Caco-2 (cell line): ENCODE results near the gene THAP4. TPM values are rescaled to one million over a fixed set of nuclear protein-coding genes. Genes with fewer than 3 reads are reported as not detected.

ENCODE experiments used
- BruUV-seq: library from RNA; stranded (reverse); fragments of 400-500 nt; replicated peaks from 2 replicates; lab custom pipeline; 2021; lab: Mats Ljungman, UMichigan
- CTCF ChIA-PET: fragments of 300-600 bp; sonication (Branson Sonifier 250); formaldehyde crosslinking; loops from one replicate; lab custom pipeline; 2022; ENCODE audit warnings: antibody characterized with exemption; lab: Charles Lee
- POLR2A ChIA-PET: fragments of 300-600 bp; sonication (Branson Sonifier 250); formaldehyde crosslinking; loops from one replicate; lab custom pipeline; 2022; ENCODE audit warnings: antibody characterized with exemption; lab: Charles Lee
- DNase-seq, 2 experiments: peaks; one replicate each; pipeline versions ENCODE4 v3.0.0 to v3.0.0-alpha.2; 2020 to 2022
- H3K27me3 ChIP-seq: replicated peaks from 2 replicates; pipeline ENCODE4 v1.6.0; 2011; ENCODE audit warnings: low read length; ENCODE audit not compliant: control insufficient read depth, insufficient read depth
- H3K36me3 ChIP-seq: 2 replicates; pipeline ENCODE4 v1.5.1; 2011; ENCODE audit warnings: low read length; ENCODE audit not compliant: control insufficient read depth, insufficient read depth
- H3K4me1 ChIP-seq: fragments of 250-450 bp; sonication (Bioruptor Pico); 2 replicates; pipeline ENCODE4 v1.5.1; 2020; ENCODE audit warnings: mild to moderate bottlenecking
- H3K4me3 ChIP-seq: 2 replicates; pipeline ENCODE4 v1.5.1; 2011; ENCODE audit warnings: low read depth, mild to moderate bottlenecking, control low read depth, low read length
- H3K9me3 ChIP-seq: fragments of 250-450 bp; sonication (Bioruptor Pico); 2 replicates; pipeline ENCODE4 v1.5.1; 2020; ENCODE audit warnings: mild to moderate bottlenecking, moderate library complexity
- H3K27ac Mint-ChIP-seq: one replicate; pipeline ENCODE4 v1.8.0; 2022; ENCODE audit warnings: mixed read lengths; ENCODE audit not compliant: unreplicated experiment
- H3K27me3 Mint-ChIP-seq: one replicate; pipeline ENCODE4 v1.8.0; 2022; ENCODE audit warnings: mixed read lengths; ENCODE audit not compliant: insufficient read depth, unreplicated experiment
- H3K36me3 Mint-ChIP-seq: one replicate; pipeline ENCODE4 v1.8.0; 2022; ENCODE audit warnings: mild to moderate bottlenecking, mixed read lengths; ENCODE audit not compliant: insufficient read depth, unreplicated experiment
- H3K4me1 Mint-ChIP-seq: one replicate; pipeline ENCODE4 v1.8.0; 2022; ENCODE audit warnings: low read depth, mixed read lengths; ENCODE audit not compliant: unreplicated experiment
- H3K4me3 Mint-ChIP-seq: one replicate; pipeline ENCODE4 v1.8.0; 2022; ENCODE audit warnings: mild to moderate bottlenecking, moderate library complexity, mixed read lengths; ENCODE audit not compliant: unreplicated experiment
- H3K9me3 Mint-ChIP-seq: one replicate; pipeline ENCODE4 v1.8.0; 2022; ENCODE audit warnings: mixed read lengths; ENCODE audit not compliant: unreplicated experiment
- CTCF ChIP-seq, 2 experiments: fragments of 200-600 bp in 1 of 2; IDR thresholded peaks; 1 replicate in 1 of 2; 2 replicates in 1 of 2; pipeline versions ENCODE4 v1.5.1 to v1.8.0; 2011 to 2022; ENCODE audit warnings: antibody characterized with exemption in 1 of 2, control low read depth in 1 of 2, inconsistent platforms in 1 of 2, low read depth in 1 of 2, low read length in 1 of 2, mild to moderate bottlenecking in 1 of 2, moderate library complexity in 1 of 2; ENCODE audit not compliant: insufficient read depth in 1 of 2, severe bottlenecking in 1 of 2, unreplicated experiment in 1 of 2
- intact Hi-C: fragments of 100-400 bp; cut with micrococcal nuclease; formaldehyde crosslinking; loops from one replicate; pipeline ENCODE4 v1.10.0; 2022; ENCODE audit not compliant: unreplicated experiment
- total RNA-seq: library from RNA; stranded (reverse); gene quantifications from 2 replicates; pipeline ENCODE4 v1.2.3, GENCODE V29; 2022

The THAP4 gene
- total RNA-seq, 1 experiment from 2014 or later: 37.2 TPM

- peak overlapping the region; percentile 67 for H3K4me3 ChIP-seq
- peak in 1 of 2 experiments; percentile 35 for DNase-seq
- TSS peak; percentile 47 for BruUV-seq
- Mint-ChIP-seq H3K4me1 (peaks cover 9% of the 10 kb centered on the region), H3K27ac (peak overlapping the region; percentile 72), H3K9me3 (no peaks in the 10 kb centered on the region), H3K36me3 (peaks cover 35% of the 10 kb centered on the region), H3K27me3 (no peaks in the 10 kb centered on the region), H3K4me3 (peak overlapping the region; percentile 85)
- ChIA-PET POLR2A (no interaction called here), CTCF (interaction anchor here (0.6 kb wide), 1 partner anchor 525 kb away, joined by 4 read pairs; no protein-coding TSS in a partner anchor)
- no peaks in the 10 kb centered on the region; the same call in 1 of the 2 replicates for H3K9me3 ChIP-seq
- no peak for TF ChIP-seq CTCF (IDR thresholded peaks at IDR 0.05; ENCODE audit: insufficient read depth in 1 of 2, low read depth in 1 of 2, low read length in 1 of 2, severe bottlenecking in 1 of 2, unreplicated experiment in 1 of 2)
- intact Hi-C loops: no loop called here
- H3K36me3 ChIP-seq: peaks cover 4% of the 10 kb centered on the region
- H3K4me1 ChIP-seq: no peaks in the 10 kb centered on the region
- no peaks in the 10 kb centered on the region for H3K27me3 ChIP-seq
These were observed 1.1 kb upstream of the THAP4 start for GRCh38 chr2:241637795-241638660.

GRCh38 chr2:241636182-241637017, 558 bp downstream of the THAP4 start:
- Mint-ChIP-seq H3K4me3 (peak overlapping the region; percentile 85), H3K9me3 (no peaks in the 10 kb centered on the region), H3K27me3 (no peaks in the 10 kb centered on the region), H3K27ac (no peak overlapping the region), H3K36me3 (peaks cover 35% of the 10 kb centered on the region), H3K4me1 (peaks cover 9% of the 10 kb centered on the region)
- DNase-seq: peak in 1 of 2 experiments; percentile 47
- H3K4me3 ChIP-seq: peak overlapping the region; percentile 67
- peaks cover 5% of the 10 kb centered on the region for H3K36me3 ChIP-seq
- ChIA-PET POLR2A (no interaction called here), CTCF (no interaction called here)
- no peaks in the 10 kb centered on the region for H3K4me1 ChIP-seq
- no peak for TF ChIP-seq CTCF (IDR thresholded peaks at IDR 0.05; ENCODE audit: insufficient read depth in 1 of 2, low read depth in 1 of 2, low read length in 1 of 2, severe bottlenecking in 1 of 2, unreplicated experiment in 1 of 2)
- no peaks in the 10 kb centered on the region; the same call in 1 of the 2 replicates for H3K9me3 ChIP-seq
- no TSS peak for BruUV-seq
- intact Hi-C loops: no loop called here
- no peaks in the 10 kb centered on the region for H3K27me3 ChIP-seq

- BruUV-seq: TSS peak; percentile 37
- H3K36me3 Mint-ChIP-seq: peaks cover 28% of the 10 kb centered on the region
- TF ChIP-seq CTCF (IDR thresholded peaks at IDR 0.05; ENCODE audit: insufficient read depth in 1 of 2, low read depth in 1 of 2, low read length in 1 of 2, severe bottlenecking in 1 of 2, unreplicated experiment in 1 of 2): no peak
- intact Hi-C loops: no loop called here
- H3K4me3 Mint-ChIP-seq: peak overlapping the region; percentile 85
- no peak overlapping the region for H3K27ac Mint-ChIP-seq
- ChIA-PET CTCF (no interaction called here), POLR2A (no interaction called here)
- Histone ChIP-seq H3K27me3 (no peaks in the 10 kb centered on the region), H3K4me3 (peak overlapping the region; percentile 67), H3K36me3 (peaks cover 5% of the 10 kb centered on the region), H3K9me3 (no peaks in the 10 kb centered on the region; the same call in 1 of the 2 replicates), H3K4me1 (no peaks in the 10 kb centered on the region)
- no peaks in the 10 kb centered on the region for H3K9me3 Mint-ChIP-seq
- H3K27me3 Mint-ChIP-seq: no peaks in the 10 kb centered on the region
- DNase-seq: no peak
- H3K4me1 Mint-ChIP-seq: peaks cover 4% of the 10 kb centered on the region
These were observed 1.2 kb downstream of the THAP4 start for GRCh38 chr2:241635756-241636155.
